ENCODE measurements around the gene LPAR1.
A peak's percentile ranks its signal among the peaks of the same experiment; 100 is the strongest.
"Not testable (repeated sequence)": the region's sequence is repeated elsewhere in the genome, so short reads cannot be mapped to it uniquely, and the experiment has no call there.

Gene LPAR1

DNA sequence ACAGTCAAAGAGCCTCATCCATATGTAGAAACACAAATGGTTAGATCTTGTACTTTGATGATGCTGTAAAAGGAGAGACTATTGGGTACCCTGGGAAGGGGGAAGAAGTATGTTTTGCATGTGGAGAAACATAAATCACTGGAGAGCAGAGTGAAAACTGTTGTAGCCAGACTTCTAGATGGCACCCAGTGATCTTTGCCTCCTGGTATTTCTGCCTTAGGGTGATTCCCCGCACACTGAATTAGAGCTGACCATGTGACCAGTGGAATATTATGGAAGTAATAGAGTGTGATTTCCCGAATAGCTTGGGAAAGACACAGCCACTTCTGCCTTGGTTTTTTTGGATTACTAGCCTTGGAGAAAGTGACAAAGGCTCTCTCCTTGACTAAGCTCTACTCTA, 174.3 kb downstream of the LPAR1 start:
- no peak for DNase-seq

DNA sequence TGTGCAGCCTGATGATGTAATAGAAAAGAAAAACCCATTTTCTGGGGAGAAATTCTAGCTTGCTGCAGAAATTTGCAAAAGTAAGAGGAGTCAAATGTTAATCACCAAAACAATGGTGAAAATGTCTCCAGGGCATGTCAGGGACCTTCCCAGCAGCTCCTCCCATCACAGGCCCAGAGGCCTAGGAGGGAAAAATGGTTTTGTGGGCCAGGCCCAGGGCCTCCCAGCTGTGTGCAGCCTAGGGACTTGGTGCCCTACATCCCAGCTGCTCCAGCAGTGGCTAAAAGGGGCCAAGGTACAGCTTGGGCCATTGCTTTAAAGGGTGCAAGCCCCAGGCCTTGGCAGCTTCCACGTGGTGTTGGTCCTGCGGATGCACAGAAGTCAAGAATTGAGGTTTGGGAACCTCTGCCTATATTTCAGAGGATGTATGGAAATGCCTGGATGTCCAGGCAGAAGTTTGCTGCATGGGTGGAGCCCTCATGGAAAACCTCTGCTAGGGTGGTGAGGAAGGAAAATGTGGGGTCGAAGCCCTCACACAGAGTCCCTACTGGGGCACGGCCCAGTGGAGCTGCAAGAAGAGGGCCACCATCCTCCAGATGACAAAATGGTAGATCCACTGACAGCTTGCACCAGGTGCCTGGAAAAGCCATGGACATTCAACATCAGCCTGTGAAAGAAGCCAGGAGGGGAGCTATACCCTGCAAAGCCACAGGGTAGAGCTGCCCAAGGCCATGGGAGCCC, 176.7 kb downstream of the LPAR1 start:
- DNase-seq, result not testable (repeated sequence)

GRCh38 chr9:110856772-110857171, 181.5 kb downstream of the LPAR1 start:
- no peak for DNase-seq

GRCh38 chr9:110850401-110851135, 187.7 kb downstream of the LPAR1 start:
- no peak for DNase-seq

DNA sequence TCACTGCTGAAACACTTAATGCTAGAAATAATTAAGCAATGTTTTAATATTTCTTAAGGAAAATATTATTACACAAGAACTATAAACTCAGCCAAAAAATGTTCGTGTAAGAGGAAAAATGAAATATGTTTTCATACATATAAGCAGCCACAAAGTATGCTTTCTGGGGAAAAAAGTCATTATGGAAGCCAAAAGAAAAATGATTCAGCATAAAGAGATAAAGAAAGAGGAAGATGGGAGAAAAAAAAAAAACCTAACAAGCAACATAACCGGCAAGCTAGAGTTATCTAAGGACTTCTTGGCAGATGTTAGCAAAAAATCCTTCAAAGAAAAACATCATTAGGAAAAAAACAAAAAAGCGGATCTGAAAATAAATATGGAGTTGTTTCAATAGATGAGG, 190.6 kb downstream of the LPAR1 start:
- no peak for DNase-seq

DNA sequence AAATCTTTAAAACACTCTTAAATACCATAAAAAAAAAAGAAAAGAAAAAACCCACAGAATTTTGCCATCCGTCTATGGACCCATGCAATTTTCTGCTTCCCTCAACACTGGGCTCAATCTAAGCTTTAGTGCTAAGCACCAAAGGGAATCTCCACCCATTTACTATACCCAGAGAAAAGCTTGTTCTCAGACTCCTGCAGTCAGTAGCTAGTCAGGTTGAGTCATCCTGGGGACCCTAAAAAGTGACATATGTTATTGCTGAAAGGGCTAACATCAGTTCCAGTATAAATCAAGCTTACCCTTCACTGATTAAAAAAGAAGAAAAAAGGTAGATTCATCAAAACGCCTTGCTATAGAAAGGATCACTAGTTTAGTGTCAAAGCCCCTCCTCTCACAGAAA, 192.1 kb downstream of the LPAR1 start:
- peak in 1 of 2 donors; percentile 2 for DNase-seq

DNA sequence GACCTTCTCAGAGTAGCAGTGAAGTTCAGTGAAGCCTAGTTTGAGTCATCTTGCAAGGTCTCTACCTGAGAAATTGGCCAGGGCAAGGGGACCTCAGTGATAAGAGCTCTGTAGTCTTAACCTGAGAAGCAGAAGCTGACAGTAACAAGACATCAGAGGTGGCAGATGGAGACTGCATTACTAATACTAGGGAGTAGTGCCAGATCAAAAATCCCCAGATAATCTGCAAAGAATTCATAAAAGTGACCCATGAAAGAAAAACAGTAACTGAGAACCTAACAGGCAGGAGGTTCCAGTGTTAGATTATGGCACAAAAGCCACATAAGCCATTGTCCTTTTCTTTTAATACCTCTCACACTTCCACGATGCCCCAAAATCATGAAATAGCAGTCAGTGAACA, 194.1 kb downstream of the LPAR1 start:
- DNase-seq, result no peak

DNA sequence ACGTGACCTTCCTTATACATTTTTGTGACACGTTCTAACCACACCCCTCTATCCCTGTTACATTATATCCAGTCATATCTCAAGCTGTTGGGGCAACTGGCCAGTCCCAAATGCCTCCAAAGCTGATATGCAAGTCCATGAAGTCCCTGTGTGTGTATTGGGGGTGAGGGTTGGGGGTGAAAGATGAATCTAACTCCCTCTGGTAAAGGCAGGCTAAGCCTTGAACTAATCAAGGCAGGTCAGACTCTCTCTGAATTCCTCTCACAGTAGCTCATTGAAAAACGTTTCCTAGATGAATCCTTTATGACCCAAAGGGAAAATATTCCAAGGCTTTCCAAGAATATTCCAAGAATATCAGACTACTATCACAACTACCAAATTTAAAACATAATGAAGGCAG, 195.3 kb downstream of the LPAR1 start:
- no peak for DNase-seq

DNA sequence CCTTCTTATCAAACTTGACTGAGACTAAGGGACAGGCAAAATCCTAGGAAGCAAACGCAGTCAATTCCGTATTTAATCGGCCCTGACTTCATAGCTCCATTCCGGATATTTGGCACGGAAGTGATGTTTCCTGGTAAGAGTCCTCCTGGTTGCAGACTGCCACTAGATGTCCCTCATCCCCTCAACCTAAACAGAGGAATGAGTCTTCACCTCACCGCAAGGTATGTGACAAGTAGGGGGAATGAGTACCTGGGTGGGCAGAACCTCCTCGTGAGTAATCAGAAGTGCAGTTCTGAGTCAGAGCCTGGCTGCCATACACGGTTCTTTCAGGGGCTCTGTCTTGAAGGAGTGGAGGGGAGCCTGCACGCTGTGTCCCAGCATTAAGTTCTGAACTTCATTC, 196.1 kb downstream of the LPAR1 start:
- no peak for DNase-seq

GRCh38 chr9:110837401-110838005, 200.8 kb downstream of the LPAR1 start:
- DNase-seq, result no peak

DNA sequence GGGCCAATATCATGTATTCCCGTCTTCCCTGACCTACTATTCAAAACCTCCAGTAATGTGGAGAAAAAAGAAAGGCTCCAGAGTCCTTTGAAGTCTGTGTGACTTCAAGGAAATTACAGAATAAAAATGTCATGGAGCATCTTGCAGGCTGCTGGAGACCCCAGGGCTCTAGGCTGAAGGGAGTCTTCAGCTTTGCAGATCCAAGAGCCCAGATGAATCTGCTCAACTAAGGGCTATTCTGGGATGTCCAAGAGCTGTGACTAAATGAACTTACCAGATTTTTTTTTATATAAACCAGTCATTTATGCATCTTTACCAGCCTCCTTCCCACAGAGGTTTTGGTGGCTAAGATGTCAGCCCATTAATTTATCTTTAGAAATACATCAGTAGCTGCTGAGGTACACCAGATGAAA, 202.4 kb downstream of the LPAR1 start:
- no peak for DNase-seq

GRCh38 chr9:110835404-110835803, 202.9 kb downstream of the LPAR1 start:
- no peak for DNase-seq

GRCh38 chr9:110832926-110833325, 205.3 kb downstream of the LPAR1 start:
- no peak for DNase-seq

- no peak for DNase-seq
These were observed 207.8 kb downstream of the LPAR1 start for GRCh38 chr9:110830495-110830894.

DNA sequence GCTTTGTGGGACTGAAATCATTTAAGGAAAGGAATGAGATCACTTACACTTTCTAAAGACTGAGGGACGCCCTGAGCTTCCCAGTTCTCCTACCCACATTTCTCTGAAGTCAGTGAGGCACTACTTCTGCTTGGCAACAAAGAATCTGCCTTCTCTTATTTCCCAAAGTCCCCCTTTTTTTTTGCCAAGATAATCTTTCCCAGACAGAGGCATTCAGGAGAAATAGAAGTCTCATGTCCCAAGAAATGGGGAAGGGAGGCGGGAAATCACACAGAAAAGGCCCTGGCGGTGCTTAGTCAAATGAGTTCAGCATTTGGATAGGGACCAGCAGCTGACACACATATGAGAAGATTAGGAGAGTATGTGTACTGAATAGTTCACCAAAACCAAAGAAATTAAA, 210.0 kb downstream of the LPAR1 start:
- DNase-seq, result no peak

GRCh38 chr9:110826400-110826799, 211.9 kb downstream of the LPAR1 start:
- DNase-seq, result not testable (repeated sequence)

DNA sequence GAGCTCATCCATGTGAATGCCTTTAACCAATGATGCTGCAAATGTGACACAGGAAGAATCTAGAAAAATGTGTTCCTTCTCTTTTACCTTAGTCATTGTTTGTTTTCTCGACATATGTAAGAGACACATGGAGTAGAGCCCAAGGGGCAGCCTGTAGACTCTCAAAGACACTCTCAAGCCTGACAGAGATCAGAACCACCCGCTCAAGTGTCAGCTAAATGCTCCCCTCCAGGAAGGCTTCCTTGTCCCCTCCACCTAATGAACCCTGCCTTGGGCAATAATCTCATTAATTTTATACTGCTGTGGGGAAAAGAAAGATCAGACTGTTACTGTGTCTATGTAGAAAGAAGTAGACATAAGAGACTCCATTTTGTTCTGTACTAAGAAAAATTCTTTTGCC, 212.3 kb downstream of the LPAR1 start:
- DNase-seq, result no peak

DNA sequence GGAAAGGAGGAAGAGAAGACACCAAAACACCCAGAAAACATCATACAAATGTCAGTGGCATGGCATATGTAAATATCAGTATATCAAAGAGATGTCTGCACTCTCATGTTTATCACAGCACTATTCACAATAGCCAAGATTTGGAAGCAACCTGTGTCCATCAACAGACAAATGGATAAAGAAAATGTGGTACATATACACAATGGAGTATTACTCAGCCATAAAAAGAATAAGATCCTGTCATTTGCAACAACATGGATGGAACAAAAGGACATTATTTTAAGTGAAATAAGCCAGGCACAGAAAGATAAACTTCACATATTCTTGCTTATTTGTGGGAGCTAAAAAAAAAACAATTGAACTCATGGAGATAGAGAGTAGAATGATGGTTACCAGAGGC, 213.1 kb downstream of the LPAR1 start:
- not testable (repeated sequence) for DNase-seq

Data from bone marrow (tissue), 2 donors.